H1 (cell line): ENCODE data around the gene FAM227B. TPM values are rescaled to one million over a fixed set of nuclear protein-coding genes. Genes with fewer than 3 reads are reported as not detected.

Source experiments
- CTCF ChIA-PET: fragments of 300-600 bp; sonication (Branson Sonifier 250); formaldehyde crosslinking; loops from one replicate; lab custom pipeline; 2021; ENCODE audit not compliant: partially characterized antibody; lab: Charles Lee
- POLR2A ChIA-PET: fragments of 300-600 bp; sonication (Branson Sonifier 250); formaldehyde crosslinking; loops from one replicate; lab custom pipeline; 2021; ENCODE audit warnings: inconsistent platforms; ENCODE audit not compliant: partially characterized antibody; lab: Charles Lee
- DNase-seq, 2 experiments: peaks; one replicate each; pipeline versions ENCODE4 v3.0.0 to v3.0.0-alpha.2; 2010 to 2022; ENCODE audit warnings: low spot score in 2 of 2, low read depth in 1 of 2, mixed read lengths in 1 of 2
- FAIRE-seq: peaks from 2 replicates; lab custom pipeline; 2011; peaks lifted over from hg19 to GRCh38; lab: Jason Lieb, UNC
- H2AFZ ChIP-seq: 2 replicates; pipeline ENCODE4 v1.8.1; 2012; ENCODE audit warnings: low read length, inconsistent platforms
- H2AK5ac ChIP-seq: 2 replicates; pipeline ENCODE4 v1.6.1; 2013; ENCODE audit warnings: low read depth, low read length
- H2BK120ac ChIP-seq: replicated peaks from 2 replicates; pipeline ENCODE3; 2013; ENCODE audit warnings: low read depth, low read length, inconsistent platforms
- H2BK12ac ChIP-seq: 2 replicates; pipeline ENCODE4 v1.6.1; 2013; ENCODE audit warnings: low read depth, low read length
- H2BK15ac ChIP-seq: 2 replicates; pipeline ENCODE4 v1.6.1; 2013; ENCODE audit warnings: low read length
- H2BK20ac ChIP-seq: 2 replicates; pipeline ENCODE4 v1.6.1; 2013; ENCODE audit warnings: low read length
- H2BK5ac ChIP-seq: 2 replicates; pipeline ENCODE4 v1.6.1; 2013; ENCODE audit warnings: low read depth, low read length
- H3K14ac ChIP-seq: 2 replicates; pipeline ENCODE4 v1.6.1; 2013; ENCODE audit warnings: inconsistent platforms; ENCODE audit not compliant: insufficient read length
- H3K18ac ChIP-seq: 2 replicates; pipeline ENCODE4 v1.6.1; 2013; ENCODE audit warnings: low read length; ENCODE audit errors: extremely low read depth
- H3K23ac ChIP-seq: 2 replicates; pipeline ENCODE4 v1.6.1; 2013; ENCODE audit warnings: inconsistent platforms; ENCODE audit not compliant: insufficient read length
- H3K23me2 ChIP-seq: 2 replicates; pipeline ENCODE4 v1.6.1; 2013; ENCODE audit warnings: low read depth, low read length
- H3K27ac ChIP-seq: 2 replicates; pipeline ENCODE4 v1.6.1; 2011; ENCODE audit warnings: low read depth, low read length, inconsistent platforms
- H3K27me3 ChIP-seq, 4 experiments: replicated peaks in 1 of 4; 1 replicate in 1 of 4; 2 replicates in 3 of 4; pipeline versions ENCODE4 v1.6.1 to v1.8.1; 2011 to 2013; ENCODE audit warnings: low read length in 3 of 4, mild to moderate bottlenecking in 3 of 4, inconsistent platforms in 2 of 4, mixed read lengths in 2 of 4, moderate library complexity in 1 of 4; ENCODE audit not compliant: control insufficient read depth in 3 of 4, insufficient read depth in 3 of 4; ENCODE audit errors: extremely low read depth in 1 of 4
- H3K36me3 ChIP-seq, 4 experiments: 2 replicates each; pipeline versions ENCODE4 v1.6.1 to v1.8.1; 2011 to 2013; ENCODE audit warnings: mild to moderate bottlenecking in 4 of 4, low read length in 3 of 4, moderate library complexity in 2 of 4, control low read depth in 1 of 4, inconsistent platforms in 1 of 4; ENCODE audit not compliant: insufficient read depth in 4 of 4, control insufficient read depth in 2 of 4
- H3K4ac ChIP-seq: replicated peaks from 2 replicates; pipeline ENCODE3; 2013; ENCODE audit warnings: low read length, low read depth, mixed read lengths, inconsistent platforms; ENCODE audit not compliant: insufficient read length
- H3K4me1 ChIP-seq, 4 experiments: replicated peaks in 1 of 4; 1 replicate in 1 of 4; 2 replicates in 3 of 4; pipeline versions ENCODE4 v1.6.1 to v1.8.1; 2011 to 2013; ENCODE audit warnings: low read length in 3 of 4, inconsistent platforms in 2 of 4, mixed read lengths in 1 of 4; ENCODE audit not compliant: insufficient read depth in 4 of 4, control insufficient read depth in 3 of 4
- H3K4me2 ChIP-seq, 2 experiments: 2 replicates each; pipeline versions ENCODE4 v1.6.1 to v1.8.1; 2011 to 2013; ENCODE audit warnings: low read depth in 2 of 2, low read length in 2 of 2, control low read depth in 1 of 2, inconsistent platforms in 1 of 2, mild to moderate bottlenecking in 1 of 2; ENCODE audit not compliant: insufficient read depth in 1 of 2
- H3K4me3 ChIP-seq, 4 experiments: fragments of 200-600, 300-600 bp in 1 of 4; sonication (generic), shearing (Covaris generic), sonication (Bioruptor Twin) in 1 of 4; 2 replicates each; pipeline versions ENCODE4 v1.5.1 to v1.8.1; 2011 to 2016; ENCODE audit warnings: low read length in 4 of 4, low read depth in 3 of 4, control low read depth in 2 of 4, inconsistent platforms in 2 of 4, mild to moderate bottlenecking in 2 of 4, mixed read lengths in 1 of 4, moderate library complexity in 1 of 4; ENCODE audit not compliant: insufficient read depth in 2 of 4; ENCODE audit errors: extremely low read depth in 1 of 4
- H3K56ac ChIP-seq: replicated peaks from 2 replicates; pipeline ENCODE3; 2013; ENCODE audit warnings: low read depth, mild to moderate bottlenecking, mixed read lengths, low read length, inconsistent platforms; ENCODE audit not compliant: insufficient read length
- H3K79me1 ChIP-seq: 2 replicates; pipeline ENCODE4 v1.6.1; 2013; ENCODE audit warnings: low read depth, low read length, control low read depth
- H3K79me2 ChIP-seq, 2 experiments: 2 replicates each; pipeline versions ENCODE4 v1.6.1 to v1.8.1; 2012 to 2013; ENCODE audit warnings: low read length in 2 of 2, mild to moderate bottlenecking in 2 of 2, inconsistent platforms in 1 of 2; ENCODE audit not compliant: insufficient read depth in 2 of 2, control insufficient read depth in 1 of 2
- H3K9ac ChIP-seq, 4 experiments: replicated peaks in 1 of 4; 1 replicate in 1 of 4; 2 replicates in 3 of 4; pipeline versions ENCODE4 v1.6.1 to v1.8.1; 2011 to 2013; ENCODE audit warnings: low read depth in 3 of 4, low read length in 3 of 4, control low read depth in 2 of 4, mild to moderate bottlenecking in 2 of 4, moderate library complexity in 2 of 4, inconsistent platforms in 1 of 4; ENCODE audit errors: extremely low read depth in 1 of 4
- H3K9me3 ChIP-seq, 2 experiments: 2 replicates each; pipeline versions ENCODE4 v1.6.1 to v1.8.1; 2012 to 2013; ENCODE audit warnings: mild to moderate bottlenecking in 2 of 2, moderate library complexity in 2 of 2, control low read depth in 1 of 2, inconsistent platforms in 1 of 2, low read depth in 1 of 2, low read length in 1 of 2, mixed read lengths in 1 of 2; ENCODE audit not compliant: insufficient read depth in 2 of 2
- H4K20me1 ChIP-seq, 2 experiments: replicated peaks in 1 of 2; 2 replicates each; pipeline versions ENCODE3 to v1.8.1; 2011 to 2013; ENCODE audit warnings: inconsistent platforms in 2 of 2, low read length in 2 of 2, mild to moderate bottlenecking in 1 of 2; ENCODE audit not compliant: insufficient read depth in 2 of 2, control insufficient read depth in 1 of 2
- H4K5ac ChIP-seq: 2 replicates; pipeline ENCODE4 v1.6.1; 2013; ENCODE audit warnings: low read length, low read depth, mixed read lengths, inconsistent platforms; ENCODE audit not compliant: insufficient read length
- H4K8ac ChIP-seq: 2 replicates; pipeline ENCODE4 v1.8.0; 2013; ENCODE audit warnings: mild to moderate bottlenecking, moderate library complexity, low read length, inconsistent platforms; ENCODE audit not compliant: insufficient read depth; ENCODE audit errors: extremely low read depth
- H4K91ac ChIP-seq: replicated peaks from 2 replicates; pipeline ENCODE3; 2013; ENCODE audit warnings: low read length, mixed read lengths, inconsistent platforms; ENCODE audit not compliant: insufficient read length
- RAD21 ChIP-seq, 2 experiments: IDR thresholded peaks in 1 of 2; conservative IDR thresholded peaks in 1 of 2; 2 replicates each; pipeline ENCODE4 v1.6.1; 2011; ENCODE audit warnings: low read depth in 2 of 2, low read length in 2 of 2, improper control_type of control experiment in 1 of 2, inconsistent platforms in 1 of 2, mild to moderate bottlenecking in 1 of 2, moderate library complexity in 1 of 2
- TEAD4 ChIP-seq: IDR thresholded peaks from 2 replicates; pipeline ENCODE4 v1.6.1; 2012; ENCODE audit warnings: low read depth, low read length, inconsistent platforms, mixed read lengths
- WGBS, 2 experiments: shearing (Covaris generic) in 1 of 2; methylation state at CpG; one replicate each; pipeline versions ENCODE4 v1.1.6 to v1.1.7; 2013 to 2015; ENCODE audit warnings: low lambda C conversion rate in 2 of 2, mixed read lengths in 2 of 2, inconsistent platforms in 1 of 2, low coverage in 1 of 2, missing lambda C conversion rate in 1 of 2; ENCODE audit not compliant: insufficient replicate concordance in 2 of 2, insufficient coverage in 1 of 2, insufficient read length in 1 of 2; ENCODE audit errors: extremely low coverage in 1 of 2, missing lambda C conversion rate in 1 of 2; 5-methylcytosine and 5-hydroxymethylcytosine counted together
- polyA plus RNA-seq, 7 experiments: library from polyadenylated mRNA; depleted of rRNA in 3 of 7; stranded (reverse) in 5 of 7; unstranded in 2 of 7; fragments of >200 nt in 5 of 7; fragments of 200-250 nt in 2 of 7; gene quantifications; 1 replicate in 5 of 7; 2 replicates in 1 of 7; 4 replicates in 1 of 7; pipeline versions ENCODE4 v1.2.1 to v1.2.3, GENCODE V29; 2011 to 2013; ENCODE audit warnings: missing spikeins in 2 of 7, mixed read lengths in 2 of 7
- total RNA-seq: library from RNA; stranded (reverse); fragmentation: NEBNext Ultra II Directional; extraction: Animal tissue kit (Norgen Biotek cat#: 25700); gene quantifications from 2 replicates; pipeline ENCODE4 v1.2.1, GENCODE V29; 2021

Gene FAM227B
- total and polyA plus RNA-seq, 2 of the 8 experiments (the other 6 are each of a cell fraction or from before 2014, with no cell fraction given): 4.0 to 6.5 TPM

- CTCF ChIA-PET: interaction anchor here (0.6 to 9.5 kb wide), 35 partner anchors 10 to 759 kb away, joined by 3 to 153 read pairs (median 6); no protein-coding TSS in a partner anchor
Observed at GRCh38 chr15:49423021-49423420, 197.6 kb downstream of the FAM227B start, which contains the start of gene FGF7. FGF7 (plus strand) TSS chr15:49423242; CDS start chr15:49424298, 1,056 bp downstream.

More at GRCh38 chr15:49423021-49423420, 197.6 kb downstream of the FAM227B start, which contains the start of gene FGF7:
- Histone ChIP-seq H3K4ac (no peak within 1 kb of the TSS), H2AFZ (0 out of 2 replicates have a peak within 1 kb of the TSS, but pooled peaks have one; percentile 47), H2BK120ac (no peak within 1 kb of the TSS), H3K18ac (no peak within 1 kb of the TSS), H4K91ac (no peak within 1 kb of the TSS), H3K9me3 (no peaks in the 10 kb centered on the region), H3K27me3 (no peaks in the 10 kb centered on the region), H2BK12ac (no peak within 1 kb of the TSS), H4K5ac (no peak within 1 kb of the TSS), H3K56ac (no peak within 1 kb of the TSS), H3K14ac (no peak within 1 kb of the TSS), H2AK5ac (no peak within 1 kb of the TSS), H3K27ac (no peak within 1 kb of the TSS), H3K36me3 (no peaks in the 10 kb centered on the region), H3K23me2 (no peaks in the 10 kb centered on the region), H3K4me1 (peaks cover 0 to 3% (median 0%) of the 10 kb centered on the region in 4 experiments; a peak in 1 of 7 replicates), H3K4me3 (no peak within 1 kb of the TSS), H3K9ac (no peak within 1 kb of the TSS), H4K8ac (no peak within 1 kb of the TSS), H2BK15ac (no peak within 1 kb of the TSS), H3K79me2 (no peaks in the 10 kb centered on the region), H2BK5ac (no peak within 1 kb of the TSS), H2BK20ac (no peak within 1 kb of the TSS), H3K23ac (no peak within 1 kb of the TSS), H3K79me1 (no peaks in the 10 kb centered on the region), H3K4me2 (no peak within 1 kb of the TSS), H4K20me1 (no peaks in the 10 kb centered on the region)
- POLR2A ChIA-PET: no interaction called here
- DNase-seq (no peak), FAIRE-seq (no peak)
- WGBS, 2 experiments: 77% methylated on average over 4 of the region's 4 CpGs; no CpG with 5 or more reads in 1 of the 2 experiments
- TF ChIP-seq RAD21 (IDR thresholded peaks at IDR 0.05 in 1 of 2, conservative IDR thresholded peaks at IDR 0.05 in 1 of 2; ENCODE audit: low read depth in 2 of 2, low read length in 2 of 2) (peak; percentile 23 to 30), TEAD4 (no peak)
